Neural progenitor cell (in vitro differentiated cells): ENCODE results near the gene RNMT.

Experiments used
- CTCF ChIP-seq: fragments of 200-600 bp; sonication (generic); IDR thresholded peaks from 2 replicates; pipeline ENCODE4 v1.5.1; 2017; ENCODE audit warnings: antibody characterized with exemption, mild to moderate bottlenecking
- EZH2 ChIP-seq: fragments of 200-600 bp; sonication (generic); IDR thresholded peaks from 2 replicates; pipeline ENCODE4 v1.6.1; 2017; ENCODE audit warnings: antibody characterized with exemption, mild to moderate bottlenecking, moderate library complexity

DNA sequence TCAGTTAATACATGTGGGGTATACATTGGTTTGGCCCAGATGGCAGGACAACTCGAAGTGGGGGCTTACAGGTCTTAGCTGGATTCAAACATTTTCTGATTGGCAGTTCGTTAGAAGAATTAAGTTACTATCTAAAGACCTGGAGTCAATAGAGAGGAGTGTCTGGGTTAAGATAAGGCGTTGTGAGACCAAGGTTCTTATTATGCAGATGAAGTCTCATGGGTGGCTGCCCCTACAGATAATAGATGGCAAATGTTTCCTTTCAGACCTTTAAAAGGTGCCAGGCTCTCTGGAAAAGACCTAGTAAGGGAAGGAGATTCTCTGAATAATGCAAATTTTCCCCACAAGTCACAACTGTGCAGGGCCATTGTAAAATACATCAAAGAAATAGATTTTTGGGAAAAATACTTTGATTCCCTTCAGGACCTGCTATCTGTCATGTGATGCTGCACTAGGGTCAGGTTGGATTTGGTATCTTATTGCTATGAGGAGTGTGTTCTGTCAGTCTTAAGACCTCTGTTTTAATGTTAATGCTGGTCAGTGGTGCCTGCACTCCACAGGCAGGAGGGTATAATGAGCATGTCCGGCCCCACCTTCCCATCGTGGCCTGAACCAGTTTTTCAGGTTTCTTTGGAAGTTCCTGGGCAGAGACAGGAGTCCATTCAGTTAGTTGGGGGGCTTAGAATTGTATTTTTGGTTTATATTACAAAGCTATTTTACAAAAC is 83.2 kb downstream of the RNMT start:
- TF ChIP-seq EZH2 = no peak
- TF ChIP-seq CTCF = no peak
